ENCODE data around the gene GINS2.

DNA sequence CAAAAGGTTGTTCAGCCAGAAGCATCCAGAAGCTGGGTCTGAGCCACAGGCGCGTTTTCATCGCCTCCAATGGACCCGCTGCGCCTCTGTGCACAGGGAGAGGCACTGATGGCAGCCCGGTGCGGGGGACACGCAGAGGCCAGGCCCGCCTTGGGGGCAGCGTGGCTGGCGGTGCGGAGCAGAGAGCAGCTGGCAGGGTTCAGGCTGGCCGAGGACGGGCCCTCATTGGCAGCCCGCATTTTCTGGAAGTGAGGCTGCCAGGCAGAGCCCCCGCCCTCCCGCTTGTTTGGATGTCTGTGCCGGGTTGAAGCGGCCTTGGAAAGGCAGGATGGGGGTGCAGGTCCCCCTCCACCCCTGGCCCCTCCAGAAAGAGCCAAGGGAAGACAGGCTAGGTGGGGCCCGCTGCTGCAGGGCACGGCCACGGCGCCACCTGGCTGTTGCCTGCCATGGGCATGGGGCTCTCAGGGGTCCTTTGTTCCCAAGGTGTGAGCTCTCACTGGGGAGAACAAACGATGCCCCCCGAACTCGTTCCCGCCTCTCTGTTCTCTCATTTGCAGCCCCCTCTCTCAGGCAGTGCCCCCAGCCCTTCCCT is 56.9 kb downstream of the GINS2 start:
- no peak for TF ChIP-seq CTCF (IDR thresholded peaks at IDR 0.05)
- no peak for TF ChIP-seq EP300 (IDR thresholded peaks at IDR 0.05)

Data from stomach (tissue), 4 donors.